ENCODE results near the gene TMEM132E.

- no peak for TF ChIP-seq CTCF (IDR thresholded peaks at IDR 0.05; ENCODE audit: control extremely low read depth in 1 of 3, insufficient read depth in 1 of 3, low read depth in 1 of 3, low read length in 3 of 3)
- TF ChIP-seq YY1 (IDR thresholded peaks at IDR 0.05; ENCODE audit: low read depth, low read length): no peak
- TF ChIP-seq ATF2 (IDR thresholded peaks at IDR 0.05; ENCODE audit: low read length): no peak
- TF ChIP-seq POLR2A (IDR thresholded peaks at IDR 0.05; ENCODE audit: control extremely low read depth in 1 of 2, low read depth in 2 of 2, low read length in 2 of 2): no peak
- TF ChIP-seq RAD21 (IDR thresholded peaks at IDR 0.05 in 1 of 2, conservative IDR thresholded peaks at IDR 0.05 in 1 of 2; ENCODE audit: low read depth in 2 of 2, low read length in 2 of 2): no peak
- peak; percentile 27; the same call in 1 of the 2 replicates for TF ChIP-seq MAX (IDR thresholded peaks at IDR 0.05)
- no peak for TF ChIP-seq GTF2F1 (IDR thresholded peaks at IDR 0.05; ENCODE audit: borderline replicate concordance, low read depth, low read length)
- no peak for TF ChIP-seq CHD1 (IDR thresholded peaks at IDR 0.05; ENCODE audit: low read depth, low read length)
These were observed 54.0 kb downstream of the TMEM132E start for GRCh38 chr17:34633351-34633750.

All from H1 (cell line).